ENCODE measurements around the gene DACH1. TPM values are rescaled to one million over a fixed set of nuclear protein-coding genes. Genes with fewer than 3 reads are reported as not detected.

Gene DACH1
- total and polyA plus RNA-seq, 4 donors: 1.4 to 42.3 (median 3.7) TPM

GRCh38 chr13:71576571-71576970, 290.4 kb downstream of the DACH1 start:
- DNase-seq (no peak), ATAC-seq (ENCODE audit: insufficient read depth, low FRiP score) (no peak)
- Histone ChIP-seq H3K4me1 (ENCODE audit: control insufficient read depth in 5 of 5, insufficient read depth in 5 of 5, low read length in 5 of 5) (no peaks in the 10 kb centered on the region), H3K36me3 (ENCODE audit: control insufficient read depth in 4 of 4, insufficient read depth in 4 of 4, low read length in 4 of 4) (peaks cover 0 to 7% (median 2%) of the 10 kb centered on the region in 4 donors), H3K27ac (ENCODE audit: low read depth in 1 of 2, low read length in 1 of 2) (no peak overlapping the region), H3K9me3 (ENCODE audit: control insufficient read depth in 4 of 4, insufficient read depth in 3 of 4, low read length in 3 of 4) (no peaks in the 10 kb centered on the region), H3K4me3 (no peak overlapping the region), H3K27me3 (ENCODE audit: control insufficient read depth in 3 of 3, insufficient read depth in 3 of 3, low read length in 2 of 3) (no peaks in the 10 kb centered on the region), H3K9ac (ENCODE audit: insufficient read depth in 1 of 2, low read length in 2 of 2) (no peak overlapping the region)
- TF ChIP-seq CTCF (IDR thresholded peaks at IDR 0.05; ENCODE audit: control extremely low read depth, extremely low read depth): no peak
- WGBS, 2 donors: 46 to 82% methylated on average over 1 of the region's 1 CpG

- no peak for DNase-seq
- no peak overlapping the region for H3K9ac ChIP-seq (ENCODE audit: insufficient read depth in 1 of 2, low read length in 2 of 2)
- H3K9me3 ChIP-seq (ENCODE audit: control insufficient read depth in 4 of 4, insufficient read depth in 3 of 4, low read length in 3 of 4): no peaks in the 10 kb centered on the region
- no peaks in the 10 kb centered on the region for H3K27me3 ChIP-seq (ENCODE audit: control insufficient read depth in 3 of 3, insufficient read depth in 3 of 3, low read length in 2 of 3)
- H3K36me3 ChIP-seq (ENCODE audit: control insufficient read depth in 4 of 4, insufficient read depth in 4 of 4, low read length in 4 of 4): no peaks in the 10 kb centered on the region
- ATAC-seq (ENCODE audit: insufficient read depth, low FRiP score): no peak
- no peaks in the 10 kb centered on the region for H3K4me1 ChIP-seq (ENCODE audit: control insufficient read depth in 5 of 5, insufficient read depth in 5 of 5, low read length in 5 of 5)
- no peak overlapping the region for H3K27ac ChIP-seq (ENCODE audit: low read depth in 1 of 2, low read length in 1 of 2)
- WGBS, 2 donors: 77 to 84% methylated on average over 4 of the region's 4 CpGs
- TF ChIP-seq CTCF (IDR thresholded peaks at IDR 0.05; ENCODE audit: control extremely low read depth, extremely low read depth): no peak
- H3K4me3 ChIP-seq: no peak overlapping the region
Observed at GRCh38 chr13:71546881-71547280, 320.1 kb downstream of the DACH1 start.

GRCh38 chr13:71540098-71540497, 326.9 kb downstream of the DACH1 start:
- Histone ChIP-seq H3K4me1 (ENCODE audit: control insufficient read depth in 5 of 5, insufficient read depth in 5 of 5, low read length in 5 of 5) (peaks cover 0 to 5% (median 0%) of the 10 kb centered on the region in 5 donors), H3K36me3 (ENCODE audit: control insufficient read depth in 4 of 4, insufficient read depth in 4 of 4, low read length in 4 of 4) (peaks cover 0 to 5% (median 0%) of the 10 kb centered on the region in 4 donors), H3K9me3 (ENCODE audit: control insufficient read depth in 4 of 4, insufficient read depth in 3 of 4, low read length in 3 of 4) (no peaks in the 10 kb centered on the region), H3K27ac (ENCODE audit: low read depth in 1 of 2, low read length in 1 of 2) (no peak overlapping the region), H3K27me3 (ENCODE audit: control insufficient read depth in 3 of 3, insufficient read depth in 3 of 3, low read length in 2 of 3) (no peaks in the 10 kb centered on the region), H3K4me3 (no peak overlapping the region), H3K9ac (ENCODE audit: insufficient read depth in 1 of 2, low read length in 2 of 2) (no peak overlapping the region)
- DNase-seq: peak in 2 of 3 donors; percentile 21 to 49
- WGBS, 2 donors: 47 to 76% methylated on average over 1 of the region's 1 CpG
- no peak for TF ChIP-seq CTCF (IDR thresholded peaks at IDR 0.05; ENCODE audit: control extremely low read depth, extremely low read depth)
- ATAC-seq (ENCODE audit: insufficient read depth, low FRiP score): no peak

- WGBS, 2 donors: 86 to 93% methylated on average over 2 of the region's 2 CpGs
- H3K27me3 ChIP-seq (ENCODE audit: control insufficient read depth in 3 of 3, insufficient read depth in 3 of 3, low read length in 2 of 3): no peaks in the 10 kb centered on the region
- ATAC-seq (ENCODE audit: insufficient read depth, low FRiP score): no peak
- no peak overlapping the region for H3K27ac ChIP-seq (ENCODE audit: low read depth in 1 of 2, low read length in 1 of 2)
- H3K9me3 ChIP-seq (ENCODE audit: control insufficient read depth in 4 of 4, insufficient read depth in 3 of 4, low read length in 3 of 4): no peaks in the 10 kb centered on the region
- H3K9ac ChIP-seq (ENCODE audit: insufficient read depth in 1 of 2, low read length in 2 of 2): no peak overlapping the region
- no peak for DNase-seq
- no peak for TF ChIP-seq CTCF (IDR thresholded peaks at IDR 0.05; ENCODE audit: control extremely low read depth, extremely low read depth)
- no peak overlapping the region for H3K4me3 ChIP-seq
- peaks cover 0 to 5% (median 1%) of the 10 kb centered on the region in 4 donors for H3K36me3 ChIP-seq (ENCODE audit: control insufficient read depth in 4 of 4, insufficient read depth in 4 of 4, low read length in 4 of 4)
- peaks cover 0 to 5% (median 0%) of the 10 kb centered on the region in 5 donors for H3K4me1 ChIP-seq (ENCODE audit: control insufficient read depth in 5 of 5, insufficient read depth in 5 of 5, low read length in 5 of 5)
Observed at GRCh38 chr13:71536201-71536600, 330.8 kb downstream of the DACH1 start.
